GM04504 (cell line): ENCODE measurements around the gene MBD3L3.
"Not testable (repeated sequence)": the region's sequence is repeated elsewhere in the genome, so short reads cannot be mapped to it uniquely, and the experiment has no call there.

Source experiments
- DNase-seq: peaks from one replicate; pipeline ENCODE4 v3.0.0-alpha.2; 2012; ENCODE audit warnings: low read depth

The MBD3L3 gene

DNA sequence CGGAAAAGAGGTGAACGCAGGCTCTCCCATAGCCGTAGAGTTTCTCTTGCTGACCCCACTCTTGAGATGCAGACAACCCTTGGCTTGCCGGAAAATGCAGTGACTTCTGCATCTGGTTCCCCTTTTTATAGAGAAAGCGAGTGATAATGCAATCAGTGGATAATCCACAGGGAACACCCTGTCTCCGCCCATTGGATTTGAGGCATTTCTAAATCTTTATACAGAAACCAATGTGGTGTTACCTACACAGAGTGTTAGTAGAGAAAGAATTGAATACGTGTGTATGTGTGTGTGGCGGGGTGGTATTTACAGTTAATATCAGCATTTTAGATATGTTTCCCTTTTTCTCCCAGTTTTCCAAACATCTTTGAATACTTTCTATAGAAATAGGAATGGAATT lies at the start of gene MBD3L3:
TSS of gene MBD3L3 (minus strand) at position 101 of the 400 bp plus-strand sequence. CDS start at position 30, 71 bp downstream.
- not testable (repeated sequence) for DNase-seq

DNA sequence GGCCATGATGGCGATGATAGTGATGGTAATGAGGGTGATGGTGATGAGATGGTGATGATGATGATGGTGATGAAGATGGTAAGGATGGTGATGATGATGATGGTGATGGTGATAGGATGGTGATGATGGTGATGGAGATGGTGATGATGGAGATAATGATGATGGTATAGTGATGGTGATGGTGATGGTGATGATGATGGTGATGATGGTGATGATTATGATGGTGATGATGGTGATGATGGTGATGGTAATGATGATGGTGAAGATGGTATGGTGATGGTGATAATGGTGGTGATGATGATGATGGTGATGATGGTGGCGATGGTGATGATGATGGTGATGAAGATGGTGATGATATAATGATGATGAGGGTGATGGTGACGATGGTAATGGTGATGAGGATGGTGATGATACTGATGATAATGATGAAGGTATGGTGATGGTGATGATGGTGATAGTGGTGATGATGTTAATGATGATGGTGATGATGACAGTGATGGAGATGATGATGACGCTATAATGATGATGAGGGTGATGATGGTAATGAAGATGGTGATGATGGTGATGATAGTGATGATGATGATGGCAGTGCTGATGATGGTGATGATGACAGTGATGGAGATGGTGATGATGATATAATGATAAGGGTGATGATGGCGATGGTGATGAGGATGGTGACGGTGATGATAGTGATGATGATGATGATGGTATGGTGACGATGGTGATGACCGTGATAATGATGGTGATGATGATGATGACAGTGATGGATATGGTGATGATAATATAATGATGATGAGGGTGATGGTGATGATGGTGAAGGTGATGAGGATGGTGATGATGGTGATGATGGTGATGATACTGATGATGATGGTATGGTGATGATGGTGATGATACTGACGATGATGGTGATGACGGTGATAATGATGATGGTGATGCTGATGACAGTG lies 48.5 kb upstream of the MBD3L3 start:
- no peak for DNase-seq

DNA sequence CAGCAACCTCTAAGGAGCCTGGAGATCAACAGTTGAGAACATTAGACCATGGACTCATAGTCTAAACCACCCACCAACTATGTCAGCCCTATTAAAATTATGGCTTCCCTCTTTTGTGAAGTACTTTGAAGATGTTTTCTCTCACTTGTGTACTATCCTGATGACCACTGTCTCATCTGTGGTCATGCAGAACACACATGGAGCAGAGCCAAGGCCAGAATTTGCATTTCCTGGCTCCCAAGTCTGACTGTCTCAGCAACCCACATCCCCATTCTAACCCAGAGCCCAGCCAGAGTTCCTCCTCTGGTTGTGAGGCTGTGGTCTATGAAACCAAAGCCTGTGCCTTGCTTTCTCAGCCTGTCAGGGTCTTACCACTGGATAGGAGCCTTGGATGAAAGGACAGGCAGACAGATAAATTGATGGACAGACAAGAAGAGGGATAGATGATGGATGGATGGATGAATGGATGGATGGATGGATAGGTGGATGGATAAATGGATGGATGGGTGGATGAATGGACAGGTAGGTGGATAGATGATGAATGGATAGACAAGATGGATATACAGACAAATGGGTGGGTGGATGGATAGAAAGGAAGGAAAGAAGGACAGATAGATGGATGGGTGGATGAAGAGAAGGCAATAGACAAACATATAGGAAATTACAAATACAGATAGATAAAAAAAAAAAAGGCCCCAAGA lies 46.4 kb upstream of the MBD3L3 start:
- DNase-seq, result no peak

GRCh38 chr19:7101498-7102253 lies 43.2 kb upstream of the MBD3L3 start:
- DNase-seq, result no peak

- no peak for DNase-seq
These were observed 41.1 kb upstream of the MBD3L3 start for GRCh38 chr19:7099597-7099921.

- DNase-seq, result peak; percentile 80
These were observed 40.5 kb upstream of the MBD3L3 start for GRCh38 chr19:7098701-7099596.

- no peak for DNase-seq
These were observed 39.6 kb upstream of the MBD3L3 start for GRCh38 chr19:7098096-7098495.

- no peak for DNase-seq
These were observed 30.5 kb upstream of the MBD3L3 start for GRCh38 chr19:7088999-7089398.

DNA sequence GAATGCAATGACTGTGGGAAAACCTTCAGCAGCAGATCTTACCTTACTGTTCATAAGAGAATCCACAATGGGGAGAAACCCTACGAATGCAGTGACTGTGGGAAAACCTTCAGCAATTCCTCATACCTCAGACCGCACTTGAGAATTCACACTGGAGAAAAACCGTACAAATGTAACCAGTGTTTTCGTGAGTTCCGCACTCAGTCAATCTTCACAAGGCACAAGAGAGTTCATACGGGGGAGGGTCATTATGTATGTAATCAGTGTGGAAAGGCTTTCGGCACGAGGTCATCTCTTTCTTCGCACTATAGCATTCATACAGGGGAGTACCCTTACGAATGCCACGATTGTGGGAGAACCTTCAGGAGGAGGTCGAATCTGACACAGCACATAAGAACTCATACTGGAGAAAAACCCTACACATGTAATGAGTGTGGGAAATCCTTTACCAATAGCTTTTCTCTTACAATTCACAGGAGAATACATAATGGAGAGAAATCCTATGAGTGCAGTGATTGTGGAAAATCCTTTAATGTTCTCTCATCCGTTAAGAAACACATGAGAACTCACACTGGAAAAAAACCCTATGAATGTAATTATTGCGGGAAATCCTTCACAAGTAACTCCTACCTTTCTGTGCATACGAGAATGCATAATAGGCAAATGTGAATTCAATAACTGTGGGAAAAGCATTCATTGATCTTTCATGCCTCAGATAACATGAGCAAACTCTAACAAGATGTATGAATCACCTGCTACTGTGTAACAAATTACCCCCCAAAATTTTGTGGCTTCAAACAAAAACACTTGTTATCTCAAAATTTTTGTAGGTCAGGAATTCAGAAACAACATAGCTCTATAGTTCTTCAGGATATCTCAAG lies 24.8 kb upstream of the MBD3L3 start:
- DNase-seq, result no peak

- no peak for DNase-seq
These were observed 19.5 kb upstream of the MBD3L3 start for GRCh38 chr19:7078008-7078407.

- no peak for DNase-seq
These were observed 17.7 kb upstream of the MBD3L3 start for GRCh38 chr19:7076151-7076550.

DNA sequence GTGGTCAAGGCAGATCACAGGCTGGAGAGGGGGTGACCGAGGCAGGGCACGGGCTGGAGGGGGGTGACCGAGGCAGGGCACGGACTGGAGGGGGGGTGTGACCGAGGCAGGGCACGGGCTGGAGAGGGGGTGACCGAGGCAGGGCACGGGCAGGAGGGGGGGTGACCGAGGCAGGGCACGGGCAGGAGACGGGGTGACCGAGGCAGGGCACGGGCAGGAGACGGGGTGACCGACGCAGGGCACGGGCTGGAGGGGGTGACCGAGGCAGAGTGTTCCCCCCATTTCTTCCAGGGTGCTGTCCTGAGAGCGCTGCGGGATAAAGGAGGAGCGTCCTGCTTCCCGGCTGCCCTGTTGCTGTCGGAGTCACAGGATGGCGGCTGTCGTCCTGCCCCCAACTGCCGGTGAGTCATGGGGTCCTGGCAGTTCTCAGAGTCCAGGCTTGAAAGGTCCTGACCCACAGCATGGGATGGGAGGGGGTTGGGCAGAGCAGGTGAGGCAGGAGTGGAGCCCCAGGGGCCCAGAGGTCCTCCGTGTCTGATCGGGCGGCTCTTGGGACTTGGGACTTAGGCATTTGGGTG lies 16.3 kb upstream of the MBD3L3 start:
- DNase-seq, result no peak

GRCh38 chr19:7072541-7072940 lies 14.1 kb upstream of the MBD3L3 start:
- DNase-seq, result no peak

DNA sequence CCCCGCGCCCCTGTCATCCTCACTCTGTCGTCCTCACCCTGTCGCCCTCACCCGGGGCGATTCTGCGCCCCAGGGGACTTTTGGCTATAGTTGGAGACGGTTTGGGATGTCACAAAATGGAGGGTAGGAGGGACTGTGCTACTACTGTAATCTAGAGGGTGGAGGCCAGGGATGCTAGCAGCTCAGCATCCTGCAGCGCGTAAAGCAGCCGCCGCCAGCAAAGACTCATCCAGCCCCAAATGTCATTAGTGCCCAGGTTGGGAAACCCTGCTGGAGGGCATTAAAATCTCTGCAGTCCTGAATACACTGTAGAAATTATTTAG lies 11.4 kb upstream of the MBD3L3 start:
- DNase-seq, result no peak

- DNase-seq, result peak; percentile 92
These were observed 10.8 kb upstream of the MBD3L3 start, which contains the start of gene ZNF557 for GRCh38 chr19:7069042-7069903. Gene ZNF557, plus strand, starts transcription at chr19:7069703. Its CDS starts 5,372 bp downstream, at chr19:7075075.

GRCh38 chr19:7068599-7068998 lies 10.1 kb upstream of the MBD3L3 start:
- DNase-seq, result no peak

DNA sequence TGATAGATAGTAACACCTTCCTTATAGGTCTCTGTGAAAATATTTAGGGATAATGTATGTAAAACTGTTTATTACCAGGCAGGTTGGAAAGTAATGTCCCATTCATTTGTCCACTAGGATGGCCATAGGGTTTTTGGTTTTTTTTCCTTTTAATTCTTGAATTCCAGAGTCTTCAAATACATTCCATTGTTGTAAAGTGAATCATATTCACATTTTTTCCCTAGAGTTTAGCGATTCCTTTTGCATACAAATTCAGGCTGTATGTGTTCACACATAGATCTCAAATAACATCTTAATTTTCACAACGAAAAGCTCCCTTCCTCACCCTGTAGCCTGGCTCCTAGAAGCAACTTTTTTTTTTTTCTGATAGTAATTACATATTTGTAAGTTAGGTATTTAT lies 9.2 kb upstream of the MBD3L3 start:
- DNase-seq, result no peak

- not testable (repeated sequence) for DNase-seq
These were observed 8.6 kb upstream of the MBD3L3 start for GRCh38 chr19:7067122-7067521.

DNA sequence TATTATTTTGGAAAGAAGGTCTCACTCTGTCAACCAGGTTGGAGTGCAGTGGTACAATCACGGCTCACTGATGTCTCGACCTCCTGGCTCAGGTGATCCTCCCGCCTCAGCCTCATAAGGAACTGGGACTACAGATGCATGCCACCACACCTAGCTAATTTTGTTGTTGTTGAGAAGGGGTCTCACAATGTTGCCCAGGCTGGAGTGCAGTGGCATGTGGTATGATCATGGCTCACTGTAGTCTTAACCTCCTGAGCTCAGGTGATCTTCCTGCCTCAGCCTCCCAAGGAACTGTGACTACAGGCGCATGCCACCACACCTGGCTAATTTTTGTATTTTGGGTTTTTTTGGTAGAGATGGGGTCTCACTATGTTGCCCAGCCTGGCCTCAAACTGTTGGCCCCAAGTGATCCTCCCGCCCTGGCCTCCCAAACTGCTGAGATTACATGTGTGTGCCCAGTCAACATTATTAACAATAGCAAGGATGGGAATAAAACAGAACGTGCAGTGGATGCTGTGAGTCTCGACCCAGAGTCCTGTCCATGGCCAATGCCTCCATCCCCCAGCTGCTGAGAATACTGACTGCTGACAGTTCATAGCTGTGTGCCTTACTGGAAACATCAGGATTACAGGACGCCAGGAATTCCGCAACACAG lies 5.4 kb upstream of the MBD3L3 start:
- no peak for DNase-seq
